ENCODE data around the gene RNMT. TPM values are rescaled to one million over a fixed set of nuclear protein-coding genes. Genes with fewer than 3 reads are reported as not detected.

RNMT gene
- total RNA-seq, 1 experiment from 2014 or later, result 66.3 TPM

DNA sequence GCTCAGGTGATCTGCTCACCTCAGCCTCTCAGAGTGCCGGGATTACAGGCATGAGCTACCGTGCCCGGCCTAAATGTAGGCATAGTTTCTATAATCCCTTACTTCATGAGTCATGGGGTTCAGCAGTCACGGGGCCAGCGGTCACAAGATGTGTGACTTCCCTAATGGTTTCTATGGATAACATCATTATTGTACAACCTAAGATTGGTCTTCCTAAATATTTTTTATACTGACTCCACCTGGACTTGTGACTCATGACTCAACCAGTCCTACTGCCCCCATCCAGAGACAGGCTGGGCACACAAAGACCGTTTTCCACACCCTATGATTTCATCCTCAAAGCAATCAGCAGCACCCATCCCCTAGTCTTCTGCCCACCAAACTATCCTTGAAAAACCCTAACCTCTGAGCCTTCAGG, 16.1 kb upstream of the RNMT start:
- Histone ChIP-seq H2BK12ac (ENCODE audit: insufficient read length, low read depth, low read length) (no peak overlapping the region), H4K91ac (ENCODE audit: insufficient read length, low read depth, low read length) (no peak overlapping the region), H3K18ac (ENCODE audit: insufficient read length, low read depth, low read length) (no peak overlapping the region), H3K27ac (ENCODE audit: insufficient read length, low read depth, low read length) (no peak overlapping the region), H2BK120ac (ENCODE audit: low read depth, low read length, poor library complexity, severe bottlenecking) (no peak overlapping the region), H3K27me3 (ENCODE audit: insufficient read depth, low read length) (no peaks in the 10 kb centered on the region), H3K4me1 (ENCODE audit: insufficient read depth, low read length) (peaks cover 7% of the 10 kb centered on the region; the same call in 1 of the 2 replicates), H2BK15ac (ENCODE audit: low read depth, low read length) (no peak overlapping the region), H3K23ac (ENCODE audit: insufficient read length, low read depth, low read length) (no peak overlapping the region), H3K9me3 (ENCODE audit: control insufficient read depth, low read depth, low read length) (no peaks in the 10 kb centered on the region), H3K14ac (ENCODE audit: insufficient read depth, low read length) (no peak overlapping the region), H3K79me1 (ENCODE audit: insufficient read depth, low read depth, low read length, poor library complexity, severe bottlenecking) (peaks cover 6% of the 10 kb centered on the region), H3K79me2 (ENCODE audit: insufficient read depth, low read length) (peaks cover 9% of the 10 kb centered on the region; the same call in 1 of the 2 replicates), H4K8ac (replicated peaks; ENCODE audit: insufficient read length, low read depth, low read length) (no peak overlapping the region), H2BK5ac (ENCODE audit: insufficient read length, low read length) (no peak overlapping the region), H3K4ac (ENCODE audit: low read depth, low read length) (no peak overlapping the region), H2AK5ac (ENCODE audit: insufficient read length, low read length) (no peak overlapping the region), H2BK20ac (ENCODE audit: low read depth, low read length, poor library complexity, severe bottlenecking) (no peak overlapping the region), H3T11ph (ENCODE audit: low read length) (no peak overlapping the region), H3K9ac (ENCODE audit: extremely low read depth, insufficient read length, low read length) (no peak overlapping the region), H3K4me2 (ENCODE audit: insufficient read depth, insufficient read length, low read length) (no peak overlapping the region), H3K56ac (ENCODE audit: insufficient read length, low read depth, low read length) (no peak overlapping the region), H4K5ac (ENCODE audit: insufficient read length, low read depth, low read length) (no peak overlapping the region), H4K20me1 (ENCODE audit: control insufficient read depth, insufficient read depth, insufficient read length) (no peaks in the 10 kb centered on the region), H2AFZ (ENCODE audit: low read length) (no peak overlapping the region), H3K23me2 (ENCODE audit: insufficient read length, low read depth, low read length, poor library complexity, severe bottlenecking) (no peaks in the 10 kb centered on the region)
- TF ChIP-seq, protein P1, sequence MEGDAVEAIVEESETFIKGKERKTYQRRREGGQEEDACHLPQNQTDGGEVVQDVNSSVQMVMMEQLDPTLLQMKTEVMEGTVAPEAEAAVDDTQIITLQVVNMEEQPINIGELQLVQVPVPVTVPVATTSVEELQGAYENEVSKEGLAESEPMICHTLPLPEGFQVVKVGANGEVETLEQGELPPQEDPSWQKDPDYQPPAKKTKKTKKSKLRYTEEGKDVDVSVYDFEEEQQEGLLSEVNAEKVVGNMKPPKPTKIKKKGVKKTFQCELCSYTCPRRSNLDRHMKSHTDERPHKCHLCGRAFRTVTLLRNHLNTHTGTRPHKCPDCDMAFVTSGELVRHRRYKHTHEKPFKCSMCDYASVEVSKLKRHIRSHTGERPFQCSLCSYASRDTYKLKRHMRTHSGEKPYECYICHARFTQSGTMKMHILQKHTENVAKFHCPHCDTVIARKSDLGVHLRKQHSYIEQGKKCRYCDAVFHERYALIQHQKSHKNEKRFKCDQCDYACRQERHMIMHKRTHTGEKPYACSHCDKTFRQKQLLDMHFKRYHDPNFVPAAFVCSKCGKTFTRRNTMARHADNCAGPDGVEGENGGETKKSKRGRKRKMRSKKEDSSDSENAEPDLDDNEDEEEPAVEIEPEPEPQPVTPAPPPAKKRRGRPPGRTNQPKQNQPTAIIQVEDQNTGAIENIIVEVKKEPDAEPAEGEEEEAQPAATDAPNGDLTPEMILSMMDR (conservative IDR thresholded peaks at IDR 0.05), result no peak
- H3K4me1 Mint-ChIP-seq, result peaks cover 25 to 26% of the 10 kb centered on the region in 2 experiments
- no CpG with 5 or more reads among the region's 6 CpGs for WGBS (ENCODE audit: extremely low coverage, insufficient read length, low lambda C conversion rate)
- H3K27me3 Mint-ChIP-seq (ENCODE audit: low read depth), result no peaks in the 10 kb centered on the region
- peaks cover 15 to 39% of the 10 kb centered on the region in 2 experiments for H3K9me3 Mint-ChIP-seq
- no peak overlapping the region for H3K4me3 Mint-ChIP-seq
- peak overlapping the region in 1 of 3 experiments; percentile 86; a peak in 1 of 7 replicates for H3K27ac Mint-ChIP-seq
- H3K36me3 Mint-ChIP-seq (ENCODE audit: insufficient read depth in 1 of 3, low read depth in 3 of 3), result peaks cover 23 to 33% (median 31%) of the 10 kb centered on the region in 3 experiments
- DNase-seq, result no peak
